Thyroid gland (tissue), 4 donors: ENCODE data around the gene IQSEC1. TPM values are rescaled to one million over a fixed set of nuclear protein-coding genes. Genes with fewer than 3 reads are reported as not detected.

Experiments used
- DNase-seq, 2 donors: peaks; one replicate each; pipeline ENCODE4 v3.0.0-alpha.2; 2019
- H3K27ac ChIP-seq, 3 donors: fragments of 200-600 bp; sonication (generic); 1 replicate in 2 of 3; 2 replicates in 1 of 3; pipeline ENCODE4 v1.5.1; 2016 to 2019; ENCODE audit warnings: mild to moderate bottlenecking in 1 of 3, moderate library complexity in 1 of 3
- H3K27me3 ChIP-seq: fragments of 200-600 bp; sonication (generic); one replicate; pipeline ENCODE4 v1.5.1; 2019
- H3K36me3 ChIP-seq, 2 donors: fragments of 200-600 bp; sonication (generic); one replicate each; pipeline ENCODE4 v1.5.1; 2016 to 2019
- H3K4me1 ChIP-seq, 2 donors: fragments of 200-600 bp; sonication (generic); one replicate each; pipeline ENCODE4 v1.5.1; 2017 to 2019
- H3K4me3 ChIP-seq, 3 donors: fragments of 200-600 bp; sonication (generic); replicated peaks in 1 of 3; 1 replicate in 2 of 3; 2 replicates in 1 of 3; pipeline ENCODE4 v1.5.1; 2016; ENCODE audit warnings: mild to moderate bottlenecking in 1 of 3
- H3K9me3 ChIP-seq: fragments of 200-600 bp; sonication (generic); one replicate; pipeline ENCODE4 v1.5.1; 2017
- CTCF ChIP-seq, 6 experiments: fragments of 200-600 bp in 3 of 6; fragments of 450-650 bp in 3 of 6; sonication (generic) in 3 of 6; IDR thresholded peaks; one replicate each; pipeline ENCODE4 v1.5.1; 2016 to 2019; ENCODE audit warnings: antibody characterized with exemption in 6 of 6, mild to moderate bottlenecking in 2 of 6, inconsistent platforms in 1 of 6, moderate library complexity in 1 of 6
- POLR2A ChIP-seq, 2 donors: fragments of 450-650 bp; IDR thresholded peaks; one replicate each; pipeline ENCODE4 v1.6.1; 2017; ENCODE audit warnings: antibody characterized with exemption in 2 of 2, mild to moderate bottlenecking in 2 of 2, moderate library complexity in 1 of 2
- WGBS, 2 donors: methylation state at CpG; one replicate each; pipeline ENCODE4 v1.1.5; 2017; 5-methylcytosine and 5-hydroxymethylcytosine counted together
- intact Hi-C: fragments of 100-400 bp; cut with DNase I; formaldehyde crosslinking; loops from one replicate; pipeline ENCODE4 v1.15.1; 2023
- total RNA-seq, 4 donors: library from RNA; depleted of rRNA; stranded (reverse); fragments of >200 nt; gene quantifications; one replicate each; pipeline ENCODE4 v1.2.3, GENCODE V29; 2016

Gene IQSEC1
- total RNA-seq, 4 donors from 2014 or later: 37.1 to 48.3 (median 38.9) TPM

DNA sequence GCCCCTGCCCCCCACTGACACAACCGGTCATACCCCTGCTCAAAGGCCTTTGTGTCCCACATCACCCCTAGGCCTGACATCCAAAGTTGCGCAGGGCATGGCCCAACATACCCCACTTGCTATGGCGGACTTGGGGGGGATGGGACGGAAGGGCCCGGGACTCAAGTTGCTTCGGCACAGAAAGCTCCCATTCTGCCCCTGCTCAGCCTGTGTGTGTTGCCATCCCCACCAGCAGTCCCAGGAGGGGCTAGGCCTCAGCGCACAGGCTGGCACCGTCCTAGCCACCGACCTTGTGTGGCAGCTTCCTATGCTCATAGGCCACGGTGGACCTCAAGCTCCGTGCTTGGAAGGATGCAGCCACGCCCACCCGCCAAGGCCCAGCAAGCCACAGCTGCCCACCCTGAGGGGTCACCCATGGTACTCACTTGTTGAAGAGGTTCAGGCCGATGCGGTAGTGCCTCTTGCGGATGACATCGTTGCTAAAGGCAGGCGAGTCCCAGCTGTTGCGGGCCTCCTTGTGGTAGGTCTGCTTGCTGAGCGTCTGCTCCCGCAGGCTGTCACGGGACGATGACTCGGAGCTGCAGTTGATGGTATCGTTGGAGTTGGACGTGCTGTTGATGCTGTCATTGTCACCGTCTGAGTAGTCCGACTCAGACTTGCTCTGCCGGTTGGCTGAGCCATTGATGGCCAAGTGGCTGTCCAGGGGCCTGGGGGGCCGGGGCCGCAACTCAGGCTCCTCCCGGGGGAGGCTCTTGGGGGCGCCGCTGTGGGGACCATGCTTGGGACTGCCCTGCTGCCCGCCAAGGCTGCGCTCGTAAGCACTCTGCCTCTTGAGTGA lies 138.0 kb downstream of the IQSEC1 start:
- Histone ChIP-seq H3K4me1 (peaks cover 8 to 38% of the 10 kb centered on the region in 2 donors), H3K36me3 (peaks cover 9 to 14% of the 10 kb centered on the region in 2 donors), H3K27ac (peak overlapping the region in 2 of 3 donors; percentile 26 to 46), H3K4me3 (no peak overlapping the region), H3K27me3 (no peaks in the 10 kb centered on the region), H3K9me3 (no peaks in the 10 kb centered on the region)
- intact Hi-C loops: no loop called here
- no peak for DNase-seq
- no peak for TF ChIP-seq POLR2A (IDR thresholded peaks at IDR 0.05)
- TF ChIP-seq CTCF (IDR thresholded peaks at IDR 0.05): no peak
- WGBS, 2 donors: 91 to 93% methylated on average over 22 to 33 of the region's 37 CpGs

DNA sequence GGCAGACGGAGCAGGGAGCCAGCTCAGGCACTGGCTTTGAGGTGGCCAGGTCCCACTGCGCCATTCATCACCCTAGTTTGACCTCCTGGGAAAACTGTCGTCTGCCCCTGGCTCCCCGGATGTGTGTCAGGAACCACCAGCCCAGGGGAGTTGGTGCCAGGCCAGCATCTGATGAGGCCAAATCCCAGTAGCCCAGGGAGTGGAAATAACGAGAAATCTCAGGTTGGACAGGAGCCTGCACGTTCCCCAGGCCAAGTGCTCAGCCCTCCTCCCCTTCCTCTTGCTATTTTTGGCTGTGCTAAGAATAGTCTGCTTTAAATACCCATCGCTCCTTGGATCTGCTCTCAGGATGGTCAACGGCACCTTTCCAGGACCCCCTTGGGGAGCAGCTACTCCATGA lies 138.8 kb downstream of the IQSEC1 start:
- H3K4me3 ChIP-seq: no peak overlapping the region
- H3K27ac ChIP-seq: peak overlapping the region in 2 of 3 donors; percentile 26 to 58
- peaks cover 8 to 31% of the 10 kb centered on the region in 2 donors for H3K4me1 ChIP-seq
- TF ChIP-seq POLR2A (IDR thresholded peaks at IDR 0.05) (no peak), CTCF (IDR thresholded peaks at IDR 0.05) (no peak)
- intact Hi-C loops: no loop called here
- peaks cover 9 to 14% of the 10 kb centered on the region in 2 donors for H3K36me3 ChIP-seq
- DNase-seq: peak; percentile 59 to 72
- no peaks in the 10 kb centered on the region for H3K9me3 ChIP-seq
- WGBS, 2 donors: 55% methylated on average over 5 to 8 of the region's 8 CpGs
- no peaks in the 10 kb centered on the region for H3K27me3 ChIP-seq

DNA sequence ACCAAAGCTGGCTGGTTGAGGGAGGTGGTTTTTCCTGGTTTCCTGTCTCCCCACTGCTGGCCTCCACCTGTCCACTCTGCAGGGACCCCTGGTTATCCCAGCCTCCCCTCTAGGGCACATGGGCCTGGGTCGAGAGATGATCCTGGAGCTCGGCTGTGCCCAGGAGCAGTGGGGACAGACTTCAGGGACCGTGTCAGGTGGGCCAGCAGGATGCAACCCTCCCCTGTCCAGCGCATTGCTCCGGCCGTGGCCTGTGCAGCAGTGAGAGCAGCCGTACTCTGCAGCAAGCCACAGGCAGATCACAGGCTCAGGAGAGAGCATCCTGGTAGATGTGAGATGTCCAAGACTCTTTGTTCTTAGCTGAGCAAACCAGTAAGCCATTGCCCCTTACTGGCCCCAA lies 139.3 kb downstream of the IQSEC1 start:
- Histone ChIP-seq H3K27ac (peak overlapping the region in 1 of 3 donors; percentile 58), H3K4me3 (no peak overlapping the region), H3K9me3 (no peaks in the 10 kb centered on the region), H3K27me3 (no peaks in the 10 kb centered on the region), H3K4me1 (peaks cover 8 to 26% of the 10 kb centered on the region in 2 donors), H3K36me3 (peaks cover 9 to 14% of the 10 kb centered on the region in 2 donors)
- DNase-seq: no peak
- TF ChIP-seq CTCF (IDR thresholded peaks at IDR 0.05): no peak
- no peak for TF ChIP-seq POLR2A (IDR thresholded peaks at IDR 0.05)
- 100% methylated on average over 1 of the region's 7 CpGs; no CpG with 5 or more reads in 1 of the 2 donors for WGBS, 2 donors
- intact Hi-C loops: no loop called here

- no peaks in the 10 kb centered on the region for H3K27me3 ChIP-seq
- TF ChIP-seq POLR2A (IDR thresholded peaks at IDR 0.05): no peak
- TF ChIP-seq CTCF (IDR thresholded peaks at IDR 0.05): no peak
- no peak overlapping the region for H3K4me3 ChIP-seq
- no peak for DNase-seq
- intact Hi-C loops: no loop called here
- H3K27ac ChIP-seq: no peak overlapping the region
- H3K9me3 ChIP-seq: no peaks in the 10 kb centered on the region
- peaks cover 8 to 17% of the 10 kb centered on the region in 2 donors for H3K4me1 ChIP-seq
- peaks cover 9 to 14% of the 10 kb centered on the region in 2 donors for H3K36me3 ChIP-seq
- 83 to 87% methylated on average over 11 of the region's 13 CpGs for WGBS, 2 donors
Observed at GRCh38 chr3:12932754-12933153, 140.5 kb downstream of the IQSEC1 start.

DNA sequence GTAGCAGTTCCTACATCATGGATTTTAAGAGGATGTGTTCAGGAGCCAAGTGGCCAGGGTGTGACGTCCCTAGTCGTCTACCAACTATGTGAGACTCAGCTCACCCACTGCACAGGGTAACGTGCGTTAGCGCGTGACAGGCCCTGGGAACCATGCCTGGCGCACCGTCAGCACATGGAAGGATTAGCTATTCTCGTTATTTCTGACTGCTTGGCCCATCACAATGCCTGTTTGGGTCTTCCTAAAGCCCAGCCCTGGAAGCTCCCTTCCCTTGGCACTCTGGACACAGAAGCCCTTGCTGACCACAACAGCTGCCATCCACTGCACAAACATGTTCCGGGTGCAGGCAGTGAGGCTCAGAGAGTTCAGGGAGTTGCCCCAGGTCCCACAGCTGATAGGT lies 140.9 kb downstream of the IQSEC1 start:
- no peak overlapping the region for H3K4me3 ChIP-seq
- H3K36me3 ChIP-seq: peaks cover 9 to 14% of the 10 kb centered on the region in 2 donors
- 80 to 91% methylated on average over 10 of the region's 10 CpGs for WGBS, 2 donors
- peaks cover 8 to 17% of the 10 kb centered on the region in 2 donors for H3K4me1 ChIP-seq
- no peaks in the 10 kb centered on the region for H3K9me3 ChIP-seq
- intact Hi-C loops: no loop called here
- no peaks in the 10 kb centered on the region for H3K27me3 ChIP-seq
- DNase-seq: no peak
- TF ChIP-seq POLR2A (IDR thresholded peaks at IDR 0.05) (no peak), CTCF (IDR thresholded peaks at IDR 0.05) (no peak)
- H3K27ac ChIP-seq: no peak overlapping the region
